COLO668 (cell line): ENCODE results near the gene KLHL29.
A peak's percentile ranks its signal among the peaks of the same experiment; 100 is the strongest.

Source experiments
- DNase-seq: peaks from one replicate; lab custom pipeline; 2025; ENCODE audit not compliant: unreplicated experiment; lab: John Stamatoyannopoulos, UW

The KLHL29 gene

GRCh38 chr2:23507267-23508065 is 122.5 kb downstream of the KLHL29 start:
- no peak for DNase-seq

DNA sequence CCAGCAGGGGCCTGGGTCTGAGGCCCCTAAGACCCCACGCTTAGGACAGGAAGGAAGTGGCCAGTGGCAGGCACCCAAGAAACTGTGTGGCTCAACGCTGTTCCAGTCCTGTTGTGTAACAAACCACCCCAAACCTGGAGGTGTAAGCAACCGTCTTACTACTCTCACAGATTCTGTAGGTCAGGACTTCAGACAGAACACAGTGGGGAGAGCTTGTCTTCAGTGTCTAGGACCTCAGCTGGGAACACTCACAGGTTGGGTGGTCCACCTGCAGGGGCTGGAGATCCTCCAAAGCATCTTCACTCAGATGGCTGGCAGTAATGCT is 123.0 kb downstream of the KLHL29 start:
- no peak for DNase-seq

GRCh38 chr2:23509103-23509502 is 124.1 kb downstream of the KLHL29 start:
- DNase-seq: no peak

- no peak for DNase-seq
Measured at GRCh38 chr2:23509596-23510292, 124.8 kb downstream of the KLHL29 start.

DNA sequence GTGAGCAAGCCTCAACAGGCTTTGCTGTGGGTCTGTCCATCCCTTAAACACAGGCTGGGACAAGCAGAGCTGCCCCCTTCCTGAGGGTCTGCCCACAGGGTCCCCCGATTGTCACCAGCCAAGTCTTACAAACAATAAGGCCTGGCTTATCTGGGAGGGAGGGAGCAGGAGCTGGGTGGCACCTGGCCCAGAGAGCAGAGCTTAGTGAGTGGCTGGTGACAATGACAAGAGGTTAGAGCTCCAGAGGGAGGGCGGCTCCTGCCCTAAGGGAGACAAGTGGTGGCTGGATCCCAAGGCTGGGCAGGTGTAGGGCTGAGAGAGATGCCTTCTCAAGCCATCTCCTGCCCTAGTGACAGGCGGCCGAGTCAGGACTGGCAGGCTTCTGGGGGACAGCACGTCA is 125.5 kb downstream of the KLHL29 start:
- DNase-seq: peak; percentile 20

DNA sequence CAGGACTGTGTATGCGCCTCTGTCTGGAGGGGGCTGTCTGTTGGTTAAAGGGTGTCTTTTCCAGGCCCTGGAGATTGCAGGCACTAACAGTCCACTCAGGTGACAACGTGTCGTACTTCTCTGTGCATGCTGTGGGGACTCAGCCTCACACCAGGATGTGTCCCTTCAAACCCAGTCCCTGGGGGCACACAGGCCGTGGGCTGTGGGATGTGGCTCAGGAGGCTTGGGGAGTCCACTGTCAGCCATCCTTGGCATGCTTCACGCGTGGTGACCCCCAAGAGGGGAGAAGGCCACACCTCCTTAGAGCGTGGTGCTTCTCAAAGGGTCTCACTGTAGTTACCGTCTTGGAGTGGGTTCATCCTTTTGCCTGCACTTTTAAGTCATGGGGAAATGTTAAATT is 127.8 kb downstream of the KLHL29 start:
- DNase-seq: no peak

DNA sequence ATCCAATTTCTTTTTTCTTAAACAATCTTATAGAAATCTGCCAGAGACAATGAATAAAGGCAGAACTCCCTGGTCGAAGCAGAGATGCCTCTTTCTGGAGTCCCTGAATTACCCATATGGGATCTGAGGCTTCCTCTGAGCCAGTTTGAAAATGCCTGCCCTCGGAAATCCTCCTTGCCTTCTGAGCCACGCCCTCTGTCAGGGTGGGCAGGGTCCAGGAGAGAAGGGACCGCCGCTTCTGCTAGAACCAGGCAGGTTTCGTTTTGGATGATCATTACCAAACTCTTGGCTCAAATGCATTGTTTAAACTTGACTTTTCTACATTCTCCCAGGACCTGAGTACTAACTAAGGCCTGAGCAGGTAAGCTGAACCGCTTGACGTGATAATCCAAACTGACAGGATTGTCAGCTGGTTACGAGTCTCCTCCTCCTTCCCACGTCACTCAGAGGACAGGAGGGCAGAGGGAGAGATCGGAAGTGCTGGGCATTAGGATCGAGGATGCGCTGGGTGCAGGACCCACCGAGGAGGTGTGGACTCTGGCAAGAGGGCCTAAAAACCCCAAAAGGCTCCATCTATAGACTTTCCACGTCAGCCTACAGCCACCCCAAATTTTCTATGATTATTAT is 128.4 kb downstream of the KLHL29 start:
- no peak for DNase-seq

GRCh38 chr2:23513872-23514793 is 129.2 kb downstream of the KLHL29 start:
- DNase-seq: no peak

GRCh38 chr2:23516520-23517256 is 131.7 kb downstream of the KLHL29 start:
- no peak for DNase-seq

GRCh38 chr2:23518481-23519333 is 133.7 kb downstream of the KLHL29 start:
- no peak for DNase-seq

DNA sequence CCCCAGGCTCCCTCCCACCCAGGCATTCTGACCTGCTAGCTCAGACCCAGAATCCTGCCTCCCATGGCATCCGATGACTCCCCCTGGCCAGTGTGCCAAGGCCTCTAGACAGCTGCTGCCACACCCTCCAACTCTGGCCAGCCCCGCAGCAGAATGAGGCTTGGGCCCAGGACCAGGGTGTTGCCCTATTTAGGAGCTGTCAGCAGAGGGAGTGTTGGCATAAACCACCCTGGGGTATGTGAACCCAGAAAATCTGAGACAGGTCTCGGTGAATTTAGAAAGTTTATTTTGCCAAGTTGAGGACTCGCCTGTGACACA is 134.3 kb downstream of the KLHL29 start:
- DNase-seq: no peak

DNA sequence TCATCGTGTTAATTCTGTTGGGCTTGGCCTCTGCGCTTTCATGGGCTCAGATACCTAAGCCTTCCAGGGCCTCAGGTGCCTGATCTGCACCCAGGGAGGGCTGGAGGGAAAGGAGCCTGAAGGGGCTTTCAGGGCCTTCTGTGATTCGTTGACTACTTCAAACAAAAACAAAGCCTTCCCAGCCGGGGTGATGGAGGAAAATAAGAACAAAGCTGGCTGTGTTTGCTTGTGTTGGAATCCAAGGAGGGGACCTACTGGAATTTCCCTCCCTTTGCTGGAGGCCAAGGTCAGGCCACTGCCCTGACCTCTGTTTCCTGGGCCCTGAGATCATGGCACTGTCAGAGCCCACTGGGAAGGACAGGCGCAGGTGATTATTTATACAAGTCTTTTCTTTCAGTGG is 135.3 kb downstream of the KLHL29 start:
- DNase-seq: no peak

DNA sequence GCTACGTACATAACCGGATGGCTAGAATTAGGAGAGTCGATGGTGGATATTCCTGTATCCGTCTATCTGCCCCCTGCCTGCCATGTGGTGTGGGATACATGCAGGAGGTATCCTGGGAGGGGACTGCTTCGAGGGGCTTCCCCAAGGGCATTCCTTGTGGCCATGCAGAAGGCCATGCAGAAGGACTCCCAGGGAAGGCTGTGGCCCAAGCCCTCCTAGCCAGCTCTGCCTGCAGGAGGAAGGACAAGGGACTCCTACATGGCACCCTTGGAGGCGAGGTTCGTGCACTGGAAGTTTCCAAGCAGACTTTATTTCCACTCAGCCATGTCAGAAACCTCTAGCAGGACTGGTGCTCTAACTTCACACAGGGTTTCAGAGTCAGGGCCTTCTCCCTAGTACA is 136.1 kb downstream of the KLHL29 start:
- DNase-seq: no peak

GRCh38 chr2:23522726-23523372 is 137.9 kb downstream of the KLHL29 start:
- DNase-seq: no peak

DNA sequence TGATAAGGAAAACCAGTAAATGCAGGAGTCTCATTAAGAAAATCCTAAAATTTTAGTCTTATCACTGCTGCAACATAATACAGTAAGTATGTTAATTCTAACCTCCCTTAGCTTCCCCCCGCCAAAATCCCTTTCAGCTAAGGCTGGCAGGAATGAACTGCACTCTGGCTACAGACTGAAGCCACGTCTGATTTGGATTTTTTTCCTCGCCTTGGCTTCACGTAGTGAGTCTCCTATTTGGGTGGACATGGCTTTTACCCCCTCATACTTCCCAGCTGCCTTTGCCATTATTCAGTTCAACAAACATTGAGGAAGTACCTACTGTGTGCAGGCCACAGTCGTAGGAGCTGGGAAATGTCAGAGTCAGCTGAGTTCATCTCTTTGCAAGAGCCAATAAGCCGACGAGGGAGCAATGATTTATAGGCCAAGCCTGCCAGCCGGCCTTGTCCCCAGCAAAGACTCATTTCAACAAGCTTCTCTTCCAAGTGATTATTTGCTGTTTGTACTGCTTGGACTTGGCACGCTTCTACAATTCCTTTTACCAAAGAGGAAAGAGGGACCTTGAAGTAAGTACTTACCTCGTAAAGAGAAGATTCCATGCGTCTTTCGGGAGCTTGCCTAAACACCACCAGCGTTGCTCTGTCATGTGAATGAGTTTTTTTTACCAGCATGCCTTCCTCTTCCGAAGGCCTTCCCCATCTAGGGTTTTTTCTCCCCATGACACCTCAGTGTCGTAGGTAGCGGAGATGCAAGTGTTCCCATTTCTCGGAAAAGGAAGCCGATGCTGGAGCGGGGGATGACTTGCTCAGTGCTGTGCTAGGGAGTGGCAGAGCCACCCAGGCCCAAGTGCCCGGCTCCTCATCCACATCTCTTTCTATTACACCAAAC is 138.6 kb downstream of the KLHL29 start:
- DNase-seq: no peak

DNA sequence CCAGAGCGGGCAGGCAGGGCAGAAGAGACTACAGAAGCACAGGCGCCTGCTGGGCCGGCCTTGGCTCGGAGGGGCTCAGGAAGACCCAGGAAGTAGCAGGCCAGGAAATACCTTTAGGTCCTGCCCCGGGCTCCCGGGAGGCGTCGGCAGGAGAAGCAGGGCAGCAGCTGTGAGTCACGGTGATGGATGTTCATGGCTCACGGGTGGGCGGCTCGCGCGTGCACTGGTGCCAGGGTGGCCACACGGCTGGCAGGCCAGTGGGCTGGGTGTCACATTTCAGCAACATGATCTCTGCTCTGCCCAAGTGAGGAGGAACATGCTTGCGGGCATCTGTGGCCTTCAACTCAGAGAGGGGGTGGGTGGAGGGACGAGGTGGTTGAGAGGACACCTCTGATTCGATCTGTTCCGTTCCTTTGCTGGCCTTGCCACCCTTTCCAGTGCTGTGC is 139.3 kb downstream of the KLHL29 start:
- DNase-seq: peak; percentile 81

GRCh38 chr2:23525137-23525765 is 140.3 kb downstream of the KLHL29 start:
- no peak for DNase-seq

GRCh38 chr2:23526114-23526513 is 141.1 kb downstream of the KLHL29 start:
- DNase-seq: no peak
